ENCODE measurements around the gene ALAS1. TPM values are rescaled to one million over a fixed set of nuclear protein-coding genes. Genes with fewer than 3 reads are reported as not detected.

Gene ALAS1
- total RNA-seq, 4 donors from 2014 or later, result 61.0 to 99.8 (median 68.4) TPM

DNA sequence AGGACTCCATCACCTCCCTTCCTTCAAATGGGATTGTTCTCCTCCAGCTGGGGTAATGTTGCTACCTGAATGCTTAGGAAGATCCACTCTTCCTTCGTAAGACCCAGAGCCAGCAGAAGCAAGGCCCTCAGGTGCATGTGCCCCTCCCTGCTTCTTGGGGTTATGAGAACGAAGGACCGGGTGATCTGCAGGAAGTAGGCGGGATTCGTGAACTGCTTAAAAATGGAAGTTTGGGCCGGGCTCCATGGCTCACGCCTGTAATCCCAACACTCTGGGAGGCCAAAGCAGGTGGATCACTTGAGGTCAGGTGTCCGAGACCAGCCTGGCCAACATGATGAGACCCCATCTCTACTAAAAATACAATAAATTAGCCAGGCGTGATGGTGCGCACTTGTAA is 19.4 kb downstream of the ALAS1 start:
- Histone ChIP-seq H3K4me1 (peaks cover 20 to 28% of the 10 kb centered on the region in 2 donors), H3K4me3 (no peak overlapping the region), H3K36me3 (peaks cover 0 to 31% of the 10 kb centered on the region in 2 donors), H3K9me3 (no peaks in the 10 kb centered on the region), H3K27me3 (no peaks in the 10 kb centered on the region), H3K27ac (peak overlapping the region; percentile 47 to 80 (median 66))
- intact Hi-C loops (cut with DNase I; ENCODE audit: low total_unique reads), result no loop called here
- TF ChIP-seq, protein P1, sequence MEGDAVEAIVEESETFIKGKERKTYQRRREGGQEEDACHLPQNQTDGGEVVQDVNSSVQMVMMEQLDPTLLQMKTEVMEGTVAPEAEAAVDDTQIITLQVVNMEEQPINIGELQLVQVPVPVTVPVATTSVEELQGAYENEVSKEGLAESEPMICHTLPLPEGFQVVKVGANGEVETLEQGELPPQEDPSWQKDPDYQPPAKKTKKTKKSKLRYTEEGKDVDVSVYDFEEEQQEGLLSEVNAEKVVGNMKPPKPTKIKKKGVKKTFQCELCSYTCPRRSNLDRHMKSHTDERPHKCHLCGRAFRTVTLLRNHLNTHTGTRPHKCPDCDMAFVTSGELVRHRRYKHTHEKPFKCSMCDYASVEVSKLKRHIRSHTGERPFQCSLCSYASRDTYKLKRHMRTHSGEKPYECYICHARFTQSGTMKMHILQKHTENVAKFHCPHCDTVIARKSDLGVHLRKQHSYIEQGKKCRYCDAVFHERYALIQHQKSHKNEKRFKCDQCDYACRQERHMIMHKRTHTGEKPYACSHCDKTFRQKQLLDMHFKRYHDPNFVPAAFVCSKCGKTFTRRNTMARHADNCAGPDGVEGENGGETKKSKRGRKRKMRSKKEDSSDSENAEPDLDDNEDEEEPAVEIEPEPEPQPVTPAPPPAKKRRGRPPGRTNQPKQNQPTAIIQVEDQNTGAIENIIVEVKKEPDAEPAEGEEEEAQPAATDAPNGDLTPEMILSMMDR (IDR thresholded peaks at IDR 0.05 in 4 of 5, conservative IDR thresholded peaks at IDR 0.05 in 1 of 5), result no peak
- TF ChIP-seq POLR2A (IDR thresholded peaks at IDR 0.05), result no peak
- DNase-seq, result no peak
- ATAC-seq, result no peak
- in situ Hi-C loops (cut with MboI; ENCODE audit: low sequenced_read_pairs in 4 of 4), result loop anchor here in 2 of 4 donors (5.0 kb wide), 1 partner anchor 125 kb away; no protein-coding TSS in a partner anchor

DNA sequence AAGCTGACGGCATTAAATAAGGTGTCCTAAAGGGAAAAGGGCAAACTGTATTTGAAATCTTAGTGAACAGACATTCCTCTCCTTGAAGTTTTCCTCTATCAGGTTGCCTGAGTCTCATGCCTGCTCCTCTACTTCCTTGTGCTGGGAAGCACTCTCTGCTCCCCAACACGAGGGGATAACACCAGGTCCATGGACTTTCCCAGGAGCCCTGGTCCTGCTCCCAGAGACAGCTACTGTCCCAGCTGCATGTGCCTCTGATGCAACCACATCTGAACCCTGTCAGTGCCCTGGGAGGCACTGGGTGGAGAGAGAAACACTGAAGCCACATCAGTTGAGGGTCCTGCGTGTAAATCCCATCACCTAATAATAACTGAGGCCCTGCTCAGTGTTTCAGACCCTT is 20.1 kb downstream of the ALAS1 start:
- Histone ChIP-seq H3K27me3 (no peaks in the 10 kb centered on the region), H3K36me3 (peaks cover 0 to 25% of the 10 kb centered on the region in 2 donors), H3K4me1 (peaks cover 20 to 28% of the 10 kb centered on the region in 2 donors), H3K9me3 (no peaks in the 10 kb centered on the region), H3K27ac (peak overlapping the region; percentile 47 to 80 (median 66)), H3K4me3 (peak overlapping the region in 1 of 4 donors; percentile 10)
- intact Hi-C loops (cut with DNase I; ENCODE audit: low total_unique reads) (no loop called here), in situ Hi-C loops (cut with MboI; ENCODE audit: low sequenced_read_pairs in 4 of 4) (loop anchor here in 2 of 4 donors (5.0 kb wide), 1 partner anchor 124 kb away; no protein-coding TSS in a partner anchor)
- DNase-seq (no peak), ATAC-seq (no peak)
- TF ChIP-seq POLR2A (IDR thresholded peaks at IDR 0.05), result no peak
- TF ChIP-seq, protein P1 (IDR thresholded peaks at IDR 0.05 in 4 of 5, conservative IDR thresholded peaks at IDR 0.05 in 1 of 5), result no peak

DNA sequence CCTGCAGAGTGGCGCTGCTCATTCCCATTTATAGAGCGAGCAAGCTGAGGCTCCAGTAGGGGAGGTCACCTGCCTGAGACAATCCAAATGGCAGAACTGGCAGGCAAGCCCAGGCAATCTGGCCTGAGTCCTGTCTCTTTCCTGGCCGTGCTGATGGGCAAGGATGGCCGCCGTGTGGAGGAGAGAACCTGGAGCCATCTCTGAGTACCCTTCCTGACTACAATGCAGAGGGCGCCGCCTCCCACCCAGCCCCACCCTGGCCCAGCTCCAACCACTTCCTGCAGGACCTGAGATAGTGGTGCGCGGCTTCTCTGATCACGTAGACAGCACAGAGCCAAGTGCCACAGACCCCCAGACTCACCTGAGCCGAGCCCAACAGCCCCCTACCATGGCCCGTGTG is 20.5 kb downstream of the ALAS1 start:
- H3K9me3 ChIP-seq, result no peaks in the 10 kb centered on the region
- peak overlapping the region in 1 of 4 donors; percentile 10 for H3K4me3 ChIP-seq
- in situ Hi-C loops (cut with MboI; ENCODE audit: low sequenced_read_pairs in 4 of 4) (loop anchor here in 2 of 4 donors (5.0 kb wide), 1 partner anchor 124 kb away; no protein-coding TSS in a partner anchor), intact Hi-C loops (cut with DNase I; ENCODE audit: low total_unique reads) (no loop called here)
- peaks cover 20 to 28% of the 10 kb centered on the region in 2 donors for H3K4me1 ChIP-seq
- DNase-seq (no peak), ATAC-seq (no peak)
- TF ChIP-seq, protein P1 (IDR thresholded peaks at IDR 0.05 in 4 of 5, conservative IDR thresholded peaks at IDR 0.05 in 1 of 5), result no peak
- no peak for TF ChIP-seq POLR2A (IDR thresholded peaks at IDR 0.05)
- H3K27ac ChIP-seq, result peak overlapping the region; percentile 47 to 80 (median 66)
- H3K27me3 ChIP-seq, result no peaks in the 10 kb centered on the region
- H3K36me3 ChIP-seq, result peaks cover 0 to 20% of the 10 kb centered on the region in 2 donors

DNA sequence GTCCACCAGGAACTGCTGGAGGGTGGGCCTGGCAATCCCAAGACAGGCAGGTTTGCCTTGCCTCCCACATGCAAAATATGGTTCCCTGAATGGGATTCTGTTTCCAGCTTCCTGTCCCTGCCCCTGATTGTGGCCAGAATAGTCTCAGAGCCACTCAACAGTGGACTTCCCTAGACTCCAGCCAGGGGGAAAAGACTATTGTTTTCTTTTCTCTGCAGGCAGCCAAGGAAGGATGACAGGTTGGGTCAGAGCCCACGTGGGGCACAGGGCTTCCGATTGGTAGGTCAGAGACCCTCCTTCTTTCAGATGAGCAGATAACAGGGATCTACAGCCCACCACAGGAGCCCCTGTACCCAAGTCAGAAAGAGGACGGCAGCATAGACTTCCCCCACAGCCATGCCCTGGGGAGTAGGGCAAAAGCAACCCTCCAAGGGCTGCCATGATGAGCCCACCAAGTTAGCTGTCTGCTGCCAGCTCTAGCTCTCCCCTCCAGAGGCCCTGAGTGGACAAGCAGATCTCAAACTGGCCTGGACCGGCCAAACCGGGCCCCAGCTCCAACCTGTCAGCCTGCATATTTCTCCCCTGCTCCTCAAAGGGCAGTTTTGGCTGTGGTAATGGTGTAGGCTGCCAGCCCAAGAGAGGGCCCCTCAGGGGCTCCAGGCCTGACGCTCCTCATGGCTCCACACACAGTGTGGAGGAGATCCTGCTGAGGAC is 21.1 kb downstream of the ALAS1 start:
- H3K36me3 ChIP-seq, result peaks cover 0 to 14% of the 10 kb centered on the region in 2 donors
- H3K27ac ChIP-seq, result peak overlapping the region in 3 of 4 donors; percentile 65 to 80 (median 68)
- TF ChIP-seq POLR2A (IDR thresholded peaks at IDR 0.05), result no peak
- TF ChIP-seq, protein P1 (IDR thresholded peaks at IDR 0.05 in 4 of 5, conservative IDR thresholded peaks at IDR 0.05 in 1 of 5), result peak in 1 of 5 experiments; percentile 7
- in situ Hi-C loops (cut with MboI; ENCODE audit: low sequenced_read_pairs in 4 of 4), result loop anchor here in 2 of 4 donors (5.0 kb wide), 1 partner anchor 123 kb away; no protein-coding TSS in a partner anchor
- intact Hi-C loops (cut with DNase I; ENCODE audit: low total_unique reads), result no loop called here
- no peaks in the 10 kb centered on the region for H3K27me3 ChIP-seq
- H3K4me1 ChIP-seq, result peaks cover 20 to 28% of the 10 kb centered on the region in 2 donors
- DNase-seq (no peak), ATAC-seq (no peak)
- H3K9me3 ChIP-seq, result no peaks in the 10 kb centered on the region
- H3K4me3 ChIP-seq, result peak overlapping the region in 1 of 4 donors; percentile 10

Measured in gastrocnemius medialis (tissue), 4 donors.